SK-MEL-5 (cell line): ENCODE measurements around the gene MLLT3. TPM values are rescaled to one million over a fixed set of nuclear protein-coding genes. Genes with fewer than 3 reads are reported as not detected.

ENCODE experiments used
- DNase-seq: peaks from one replicate; pipeline ENCODE4 v3.0.0-alpha.2; 2016; ENCODE audit warnings: low read depth, low spot score
- in situ Hi-C: cut with HindIII; loops from 2 replicates; pipeline ENCODE4 v1.10.0; 2016; ENCODE audit warnings: low sequenced_read_pairs, high pct_unique_total_duplicates, low pct_unique_long_range_greater_than_20kb
- total RNA-seq: library from RNA; depleted of rRNA; stranded (reverse); fragments of >200 nt; shearing (Covaris generic); gene quantifications from 2 replicates; pipeline ENCODE4 v1.2.3, GENCODE V29; 2014

The MLLT3 gene
- total RNA-seq, 1 experiment from 2014 or later = 24.2 TPM

DNA sequence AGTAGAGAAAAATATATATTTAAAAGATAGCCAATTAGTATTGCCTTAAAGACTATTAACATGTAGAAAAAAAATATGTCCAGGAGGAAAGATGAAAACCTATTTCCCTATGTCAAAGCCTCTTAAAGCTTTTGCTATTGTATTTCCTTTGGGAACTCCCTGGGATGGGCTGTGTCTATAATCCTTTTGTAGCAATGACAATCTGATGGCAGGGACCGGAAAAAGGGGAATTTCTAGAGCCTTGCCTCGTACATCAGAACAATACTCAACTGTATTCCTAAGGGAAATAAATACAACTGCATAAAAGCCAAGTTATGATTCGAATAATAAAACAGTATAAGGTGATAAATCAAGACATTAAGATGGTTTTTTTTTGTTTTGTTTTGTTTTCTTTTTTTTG, 257.3 kb downstream of the MLLT3 start:
- DNase-seq = no peak
- in situ Hi-C loops = loop anchor here (25.0 kb wide), 1 partner anchor 222 kb away; no protein-coding TSS in a partner anchor

DNA sequence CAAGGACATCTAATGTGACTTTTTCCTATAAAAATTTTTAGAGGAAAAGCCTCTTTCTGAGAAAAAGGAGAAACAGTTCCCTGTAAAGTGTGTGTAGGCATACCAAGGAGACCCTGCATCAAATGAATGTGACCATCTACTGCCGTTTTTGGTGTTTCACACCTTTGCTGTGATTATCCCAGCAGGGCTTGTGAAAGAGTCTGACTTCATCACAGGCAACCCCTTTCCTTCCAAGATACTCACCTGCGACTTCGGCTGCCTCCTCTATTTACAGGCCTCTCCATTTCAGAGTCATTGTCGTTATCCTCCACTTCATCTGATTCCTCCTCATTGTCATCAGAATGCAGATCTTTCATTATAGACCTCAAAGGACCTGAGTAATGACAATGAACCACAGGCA, 259.1 kb downstream of the MLLT3 start:
- in situ Hi-C loops = loop anchor here (25.0 kb wide), 1 partner anchor 224 kb away; no protein-coding TSS in a partner anchor
- no peak for DNase-seq

DNA sequence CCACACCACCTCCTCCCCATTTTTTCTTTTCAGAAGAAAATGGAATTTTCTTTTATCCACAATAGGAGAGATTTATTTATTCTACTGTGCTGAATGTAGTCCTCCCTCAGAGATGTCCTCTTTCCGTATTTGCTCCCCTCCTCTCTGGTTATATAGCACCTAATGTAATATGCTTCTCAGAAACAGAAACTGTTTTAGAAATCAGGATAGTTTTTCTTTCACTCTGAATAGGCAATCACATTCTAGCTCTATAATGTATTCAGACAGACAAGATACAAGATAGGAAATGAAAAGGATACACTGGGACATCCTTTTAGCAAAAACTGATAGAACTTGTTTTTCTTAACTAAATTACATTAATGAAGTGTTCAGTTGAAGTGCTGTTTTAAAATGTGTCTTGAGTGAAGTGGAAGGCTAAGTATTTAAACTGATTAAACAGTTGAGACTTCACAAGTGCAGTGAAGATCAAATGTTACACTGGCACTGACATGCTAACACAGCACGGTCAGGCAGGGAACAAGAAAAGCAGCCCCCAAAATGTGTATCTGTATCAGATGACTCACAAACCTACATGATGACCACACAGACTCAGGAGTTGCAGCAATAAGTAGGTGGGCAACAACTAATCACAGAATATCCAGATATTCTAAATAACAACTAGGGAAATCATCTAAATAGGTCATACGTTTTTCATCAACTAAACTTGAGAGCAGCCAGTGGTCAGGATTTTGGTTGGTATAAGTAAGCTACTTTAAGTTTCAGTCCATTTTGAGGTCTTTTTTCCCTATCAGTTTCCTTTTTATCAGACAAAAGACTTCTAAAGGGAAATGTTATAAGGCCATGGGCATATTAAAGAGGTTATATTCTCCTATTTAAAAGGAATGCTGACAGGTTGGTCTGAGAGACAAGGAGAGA, 260.4 kb downstream of the MLLT3 start:
- DNase-seq = no peak
- in situ Hi-C loops = loop anchor here (25.0 kb wide), 1 partner anchor 225 kb away; no protein-coding TSS in a partner anchor

DNA sequence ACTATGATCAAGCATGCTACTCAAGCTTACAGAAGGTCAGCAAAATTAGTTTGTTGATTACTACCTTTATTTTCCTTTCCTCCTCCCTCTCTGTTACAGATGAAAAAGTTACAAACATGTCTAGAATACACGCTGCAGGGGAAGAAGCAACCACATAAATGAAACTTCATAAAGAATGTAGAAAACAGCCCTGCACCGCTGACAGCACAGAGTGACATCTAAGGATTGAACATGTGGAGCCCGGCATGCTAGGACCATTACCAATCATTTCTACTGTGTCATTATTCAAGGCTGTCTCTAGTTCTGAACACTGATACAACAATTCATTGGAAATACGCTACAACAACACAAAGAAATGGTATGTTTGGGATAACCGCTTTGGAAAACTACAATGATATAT, 261.1 kb downstream of the MLLT3 start:
- DNase-seq = no peak
- in situ Hi-C loops = loop anchor here (25.0 kb wide), 1 partner anchor 226 kb away; no protein-coding TSS in a partner anchor

DNA sequence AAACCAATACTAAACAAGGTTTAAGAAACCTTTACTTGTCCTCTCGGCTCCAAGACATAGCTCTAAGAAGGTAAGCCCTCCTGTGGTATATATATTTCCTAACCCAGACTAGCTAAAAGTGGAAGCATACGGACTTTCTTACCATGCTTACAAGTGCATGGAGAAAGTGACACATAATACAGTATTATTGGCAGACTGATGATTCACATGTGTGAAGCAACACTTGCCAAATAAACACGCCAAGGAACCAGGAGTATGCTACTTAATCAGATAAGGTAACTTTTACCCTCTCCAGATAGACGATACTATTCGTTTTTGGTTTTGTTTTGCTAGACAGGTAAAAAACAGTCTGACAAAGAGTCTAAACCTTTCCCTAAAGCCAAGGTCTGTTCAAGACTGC, 264.1 kb downstream of the MLLT3 start:
- no peak for DNase-seq

DNA sequence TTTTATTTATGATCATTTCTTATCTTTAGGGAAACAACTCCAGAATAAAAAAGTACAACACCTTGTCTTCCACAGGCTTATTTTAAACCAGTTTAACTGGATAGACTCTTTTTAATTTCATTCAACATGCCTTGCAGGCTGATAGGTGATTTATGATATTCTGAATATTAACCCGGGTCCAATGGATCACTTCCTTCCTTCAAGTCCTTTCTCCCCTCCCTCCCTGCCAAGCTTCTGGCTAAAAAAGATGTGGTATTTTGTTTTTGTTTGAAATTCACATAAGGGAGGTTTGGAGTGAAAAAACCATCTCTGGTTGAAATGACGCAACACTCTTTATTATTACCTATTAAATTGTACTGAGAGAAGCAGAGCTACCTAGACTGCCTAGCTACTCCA, 265.3 kb downstream of the MLLT3 start:
- in situ Hi-C loops = loop anchor here (25.0 kb wide), 1 partner anchor 230 kb away; no protein-coding TSS in a partner anchor
- DNase-seq = no peak

More for the DNA sequence above, 264.1 kb downstream of the MLLT3 start:
- in situ Hi-C loops = loop anchor here (25.0 kb wide), 1 partner anchor 229 kb away; no protein-coding TSS in a partner anchor

DNA sequence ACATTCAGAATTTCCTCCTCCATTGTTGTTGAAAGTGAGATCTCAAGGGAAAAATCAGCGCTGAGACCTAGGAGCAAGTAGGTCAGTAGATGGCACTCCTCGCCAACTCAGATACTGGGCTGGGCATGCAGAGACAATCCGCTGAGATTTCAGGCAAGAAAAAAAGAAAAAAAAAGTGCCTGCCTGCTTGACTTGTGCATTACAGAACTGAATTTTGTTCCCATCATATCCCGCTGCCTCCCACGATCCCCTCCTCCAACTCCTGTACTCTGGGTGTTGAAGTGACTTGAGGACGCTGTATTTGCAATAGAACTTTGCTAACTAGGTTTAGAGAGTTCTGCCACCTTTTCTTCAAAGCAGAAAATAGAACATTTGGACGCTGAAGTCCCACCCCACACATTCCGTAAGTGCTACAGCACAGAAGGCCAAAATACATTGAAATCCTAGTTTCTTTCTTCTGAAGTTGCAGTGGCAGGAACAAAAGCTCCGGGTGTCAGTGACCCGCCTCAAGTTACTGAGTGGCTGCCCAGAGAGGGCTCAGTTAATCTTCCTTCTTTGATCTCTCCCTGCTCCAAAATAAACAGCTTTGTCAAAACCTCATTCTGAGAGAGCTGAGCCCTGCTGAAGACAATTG, 265.8 kb downstream of the MLLT3 start:
- DNase-seq = peak; percentile 79
- in situ Hi-C loops = loop anchor here (25.0 kb wide), 1 partner anchor 231 kb away; no protein-coding TSS in a partner anchor

DNA sequence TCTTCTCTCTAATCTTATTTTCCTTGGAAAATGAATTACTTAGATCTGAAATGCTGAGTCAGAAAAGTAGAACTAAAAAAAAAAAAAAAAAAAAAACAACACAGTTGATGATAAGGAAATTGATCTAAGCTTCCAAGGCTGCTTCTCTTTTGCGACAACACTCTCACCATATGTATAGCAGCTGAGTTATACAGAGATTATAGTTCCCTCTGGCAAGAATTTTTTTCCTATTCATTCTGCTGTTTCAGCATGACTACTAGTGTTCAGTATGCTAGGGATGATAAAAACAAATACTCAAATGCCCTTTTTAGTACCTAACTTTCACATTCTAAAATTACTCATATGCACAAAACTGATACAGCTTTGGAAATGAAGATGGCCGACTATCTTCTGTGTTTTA, 267.3 kb downstream of the MLLT3 start:
- DNase-seq = no peak

DNA sequence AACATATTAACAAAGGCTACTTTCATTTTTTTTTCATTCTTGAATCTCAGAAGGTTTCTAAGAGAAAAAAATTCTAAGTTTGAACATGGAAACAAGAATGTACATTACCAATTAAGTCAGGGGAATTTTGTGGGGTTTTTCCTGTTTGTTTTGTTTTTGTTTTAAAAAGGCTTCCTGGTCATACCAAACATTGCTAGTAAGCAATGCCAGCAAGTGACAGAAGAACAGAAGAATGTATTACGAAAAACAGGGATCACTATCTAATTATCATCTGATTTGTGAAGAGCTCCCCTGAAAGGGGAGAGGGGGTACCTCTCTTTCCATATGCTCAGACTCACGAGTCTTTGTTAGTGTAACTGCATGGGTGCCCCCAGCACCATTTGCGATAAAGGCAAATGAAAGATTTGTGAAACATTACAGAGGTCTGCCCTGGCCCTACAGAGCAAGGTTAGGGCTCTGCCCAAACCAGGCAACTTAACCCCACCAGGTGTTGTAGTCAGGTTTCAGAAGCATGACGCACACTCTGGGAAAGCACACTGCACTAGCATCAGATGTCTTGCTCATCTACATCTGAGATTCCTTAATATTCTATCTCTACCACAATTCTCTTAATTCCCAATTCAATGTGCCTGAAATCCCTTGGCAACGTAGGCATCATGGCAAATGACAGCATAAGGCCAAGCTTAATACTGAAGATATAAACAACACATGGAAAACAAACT, 268.2 kb downstream of the MLLT3 start:
- no peak for DNase-seq
- in situ Hi-C loops = loop anchor here (25.0 kb wide), 1 partner anchor 233 kb away; no protein-coding TSS in a partner anchor

More for the DNA sequence above, 267.3 kb downstream of the MLLT3 start:
- in situ Hi-C loops = loop anchor here (25.0 kb wide), 1 partner anchor 232 kb away; no protein-coding TSS in a partner anchor

DNA sequence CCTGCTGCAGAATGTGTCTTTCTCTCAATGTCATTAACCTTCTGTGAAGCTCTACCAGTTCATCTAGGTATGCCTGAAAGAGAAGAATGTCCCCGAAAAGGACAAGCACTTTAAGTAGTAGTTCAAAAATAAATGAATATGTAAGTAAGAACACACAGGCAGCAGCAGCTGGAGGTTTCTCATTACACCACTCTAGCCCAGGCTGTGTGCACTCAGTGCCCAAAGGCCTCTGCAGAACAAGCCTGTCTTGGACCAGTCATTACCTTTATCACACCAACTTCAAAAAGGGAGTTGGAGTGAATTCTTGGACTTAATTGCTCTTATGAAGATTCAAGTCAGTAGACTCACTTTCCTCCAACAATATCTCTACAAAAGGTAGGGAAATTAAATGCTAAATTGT, 268.8 kb downstream of the MLLT3 start:
- in situ Hi-C loops = loop anchor here (25.0 kb wide), 1 partner anchor 234 kb away; no protein-coding TSS in a partner anchor

DNA sequence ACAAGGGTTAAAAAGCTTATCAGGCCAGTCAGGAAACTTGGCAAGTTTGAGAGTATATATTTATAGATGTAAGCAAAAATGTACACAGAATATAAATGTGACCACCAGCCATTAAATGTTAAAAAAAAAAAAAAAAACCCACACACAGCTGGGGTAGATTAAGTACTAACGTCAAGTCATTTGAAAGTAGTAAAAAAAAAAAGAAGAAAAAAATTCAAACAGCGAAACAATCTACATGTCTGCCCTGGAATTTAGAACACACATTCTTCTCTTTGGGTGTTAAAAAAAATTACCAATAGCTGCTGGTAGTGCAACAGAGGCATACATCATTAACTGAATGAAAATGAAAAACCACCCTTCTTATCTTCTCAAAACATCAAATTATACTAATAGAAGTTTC, 269.7 kb downstream of the MLLT3 start:
- in situ Hi-C loops = loop anchor here (25.0 kb wide), 1 partner anchor 235 kb away; no protein-coding TSS in a partner anchor
- no peak for DNase-seq

More for the DNA sequence above, 268.8 kb downstream of the MLLT3 start:
- no peak for DNase-seq

DNA sequence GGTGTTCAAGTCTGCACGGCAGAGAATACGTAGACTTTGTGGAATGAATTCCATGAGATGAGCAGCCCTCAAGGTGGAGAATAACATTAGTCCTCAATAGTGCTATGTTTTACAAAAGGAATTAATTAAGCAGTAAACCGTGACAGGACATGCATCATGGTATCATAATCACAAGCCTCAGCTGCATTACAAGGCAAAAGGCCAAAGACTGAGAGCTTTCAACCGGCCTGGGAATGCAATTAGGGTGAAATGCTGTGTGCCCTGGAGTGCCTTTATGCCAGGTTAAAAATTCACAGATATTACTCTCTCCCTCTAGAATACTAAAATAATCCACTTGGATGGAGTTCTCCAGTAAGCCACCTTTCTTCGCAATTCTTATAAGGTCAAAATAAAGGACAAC, 270.6 kb downstream of the MLLT3 start:
- no peak for DNase-seq
- in situ Hi-C loops = loop anchor here (25.0 kb wide), 1 partner anchor 236 kb away; no protein-coding TSS in a partner anchor

DNA sequence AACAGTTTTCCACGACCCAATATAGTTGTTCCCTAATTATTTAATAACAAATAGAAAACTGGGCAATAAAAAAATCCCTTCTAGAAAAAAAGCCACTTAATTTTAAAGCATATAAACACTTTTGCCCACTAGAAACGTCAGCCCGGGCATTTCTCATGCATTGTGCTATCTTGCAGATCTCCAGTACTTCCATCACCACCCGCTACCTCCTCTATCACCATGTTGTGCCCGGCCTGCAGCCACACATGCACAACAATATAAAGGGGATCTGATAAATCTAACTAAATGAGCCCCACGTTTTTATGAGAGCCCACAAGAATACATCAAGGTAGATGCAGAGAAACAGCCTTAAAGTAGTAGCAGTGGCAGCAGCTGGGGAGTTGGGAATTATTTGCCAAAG, 272.7 kb downstream of the MLLT3 start:
- no peak for DNase-seq
- in situ Hi-C loops = no loop called here

DNA sequence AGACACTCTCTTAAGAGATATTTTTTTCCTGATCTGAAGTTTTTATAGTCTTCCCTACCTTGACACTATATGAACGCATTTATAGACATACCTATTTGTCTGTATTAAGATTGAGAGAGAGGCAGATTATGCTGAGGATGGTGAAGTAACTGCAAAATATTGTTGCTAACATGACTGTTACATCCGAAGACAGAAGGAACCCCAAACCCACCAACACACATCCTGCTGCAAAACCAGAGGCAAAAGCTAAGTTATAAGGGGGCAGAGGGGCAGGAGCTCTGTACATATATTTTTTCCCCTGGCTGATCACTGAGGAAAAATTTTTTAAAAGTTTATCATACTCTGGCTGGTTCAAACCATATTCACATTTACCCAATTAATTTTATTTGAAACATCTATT, 279.0 kb downstream of the MLLT3 start:
- in situ Hi-C loops = no loop called here
- no peak for DNase-seq

DNA sequence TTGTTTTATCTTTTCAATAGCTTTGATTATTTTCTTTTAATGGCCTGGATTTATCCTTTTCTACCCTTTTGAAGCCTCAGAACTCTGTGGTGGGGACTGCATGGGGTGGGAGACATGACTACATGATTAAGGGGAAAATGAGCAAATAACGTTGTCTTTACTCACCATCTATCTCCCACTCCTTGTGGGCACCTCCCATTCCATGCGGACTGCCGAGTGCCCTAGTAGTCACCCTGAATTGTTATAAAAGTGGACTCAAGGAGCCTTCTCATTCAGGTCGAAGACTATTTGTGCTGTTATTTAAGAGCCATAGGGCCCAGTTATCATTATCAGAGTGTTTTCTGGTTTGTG, 281.8 kb downstream of the MLLT3 start:
- DNase-seq = no peak
- in situ Hi-C loops = no loop called here

DNA sequence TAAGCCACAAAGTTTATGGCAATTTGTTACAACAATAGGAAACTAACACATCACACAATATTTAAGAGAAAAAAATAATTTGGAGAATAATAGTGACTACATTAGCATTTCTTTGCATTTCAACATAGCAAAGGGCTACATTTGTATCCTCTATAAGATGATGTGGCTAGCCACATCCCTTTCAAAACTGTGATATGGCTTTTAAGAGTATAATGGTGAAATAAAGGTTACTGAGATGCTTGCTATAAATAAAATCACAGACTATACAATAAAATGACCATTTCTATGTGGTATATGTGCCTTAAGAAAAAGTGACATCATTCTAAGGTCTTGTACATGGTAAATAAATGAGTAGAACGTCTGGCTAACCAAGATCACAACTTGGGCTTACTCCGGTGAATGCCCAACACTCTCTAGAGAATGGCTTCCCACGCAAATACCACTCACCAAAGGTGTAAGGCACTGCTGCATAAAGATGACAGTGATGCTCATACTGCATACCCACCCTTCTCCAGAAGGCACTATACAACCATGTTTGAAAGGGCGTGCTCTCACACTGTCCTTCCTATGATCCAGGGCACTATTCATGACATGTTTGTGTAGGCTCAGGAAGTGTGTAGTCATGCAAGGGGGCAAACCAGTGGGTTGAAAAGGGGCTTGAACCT, 286.5 kb downstream of the MLLT3 start:
- DNase-seq = no peak
- in situ Hi-C loops = no loop called here

DNA sequence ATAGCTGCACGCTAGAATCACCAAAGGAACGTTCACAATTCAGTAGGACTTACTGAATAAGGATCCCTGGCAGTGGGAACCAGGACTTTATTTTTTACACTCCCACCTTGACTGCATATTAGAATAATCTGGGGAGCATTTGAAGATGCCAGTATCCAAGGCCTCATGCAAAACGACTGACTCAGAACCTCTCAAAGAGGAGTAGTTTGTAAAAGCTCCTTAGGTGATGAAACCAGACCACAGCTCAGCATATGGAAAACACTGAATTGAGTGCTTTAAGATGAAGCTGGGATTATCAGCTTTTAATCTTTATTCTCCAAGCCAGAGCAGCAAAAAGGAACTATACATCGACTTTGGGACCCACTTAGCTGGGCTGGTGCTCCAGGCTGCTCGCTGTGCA, 288.3 kb downstream of the MLLT3 start:
- in situ Hi-C loops = no loop called here
- DNase-seq = no peak
